ENCODE results near the gene LEMD3.

DNA sequence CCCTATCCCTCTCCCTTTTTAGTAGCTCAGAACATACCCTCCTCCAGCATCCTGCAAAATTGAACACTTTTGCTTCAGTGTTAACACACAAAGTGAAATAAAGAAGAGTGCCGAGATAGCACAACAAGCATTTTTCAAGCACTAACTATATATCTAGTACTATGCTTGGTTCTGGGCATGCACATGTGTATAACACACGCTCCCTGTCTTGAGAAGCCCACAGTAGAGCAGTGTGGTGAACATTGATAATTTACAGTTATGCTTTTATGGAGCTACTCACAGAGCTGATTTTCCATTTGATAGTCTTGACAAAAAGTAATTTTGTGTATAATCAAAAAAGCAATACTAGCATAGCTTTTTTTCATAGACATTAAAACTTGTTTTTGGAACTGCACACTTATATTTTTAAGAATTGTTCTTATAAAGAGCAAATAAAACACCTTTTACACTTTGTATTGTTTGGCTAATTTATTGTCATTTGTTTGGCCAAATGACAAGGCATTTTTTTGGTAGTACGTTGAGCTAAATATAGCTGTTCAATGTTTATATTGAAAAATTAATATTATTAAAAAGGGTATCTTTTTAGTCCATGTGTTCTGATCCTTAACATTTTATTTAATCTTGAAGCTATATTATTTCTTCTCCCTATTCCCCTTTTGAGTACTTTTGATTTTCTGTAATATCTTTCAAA, 39.7 kb downstream of the LEMD3 start:
- TF ChIP-seq, protein P1, sequence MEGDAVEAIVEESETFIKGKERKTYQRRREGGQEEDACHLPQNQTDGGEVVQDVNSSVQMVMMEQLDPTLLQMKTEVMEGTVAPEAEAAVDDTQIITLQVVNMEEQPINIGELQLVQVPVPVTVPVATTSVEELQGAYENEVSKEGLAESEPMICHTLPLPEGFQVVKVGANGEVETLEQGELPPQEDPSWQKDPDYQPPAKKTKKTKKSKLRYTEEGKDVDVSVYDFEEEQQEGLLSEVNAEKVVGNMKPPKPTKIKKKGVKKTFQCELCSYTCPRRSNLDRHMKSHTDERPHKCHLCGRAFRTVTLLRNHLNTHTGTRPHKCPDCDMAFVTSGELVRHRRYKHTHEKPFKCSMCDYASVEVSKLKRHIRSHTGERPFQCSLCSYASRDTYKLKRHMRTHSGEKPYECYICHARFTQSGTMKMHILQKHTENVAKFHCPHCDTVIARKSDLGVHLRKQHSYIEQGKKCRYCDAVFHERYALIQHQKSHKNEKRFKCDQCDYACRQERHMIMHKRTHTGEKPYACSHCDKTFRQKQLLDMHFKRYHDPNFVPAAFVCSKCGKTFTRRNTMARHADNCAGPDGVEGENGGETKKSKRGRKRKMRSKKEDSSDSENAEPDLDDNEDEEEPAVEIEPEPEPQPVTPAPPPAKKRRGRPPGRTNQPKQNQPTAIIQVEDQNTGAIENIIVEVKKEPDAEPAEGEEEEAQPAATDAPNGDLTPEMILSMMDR (conservative IDR thresholded peaks at IDR 0.05; ENCODE audit: low read depth, low read length), result no peak
- TF ChIP-seq EZH2 (IDR thresholded peaks at IDR 0.05; ENCODE audit: low read length, unreplicated experiment), result no peak
